HG03575 (cell line): Measurements from ENCODE around the gene SECTM1.
"Not testable (repeated sequence)": the region's sequence is repeated elsewhere in the genome, so short reads cannot be mapped to it uniquely, and the experiment has no call there.

ENCODE experiments used
- ATAC-seq: cut with Tn5 transposase; IDR thresholded peaks from one replicate; pipeline ENCODE4 v1.9.1; 2021; ENCODE audit not compliant: unreplicated experiment, insufficient number of reproducible peaks, low FRiP score; ENCODE audit errors: extremely low read depth

Gene SECTM1

GRCh38 chr17:82350182-82351030, 16.8 kb upstream of the SECTM1 start:
- ATAC-seq: no peak

DNA sequence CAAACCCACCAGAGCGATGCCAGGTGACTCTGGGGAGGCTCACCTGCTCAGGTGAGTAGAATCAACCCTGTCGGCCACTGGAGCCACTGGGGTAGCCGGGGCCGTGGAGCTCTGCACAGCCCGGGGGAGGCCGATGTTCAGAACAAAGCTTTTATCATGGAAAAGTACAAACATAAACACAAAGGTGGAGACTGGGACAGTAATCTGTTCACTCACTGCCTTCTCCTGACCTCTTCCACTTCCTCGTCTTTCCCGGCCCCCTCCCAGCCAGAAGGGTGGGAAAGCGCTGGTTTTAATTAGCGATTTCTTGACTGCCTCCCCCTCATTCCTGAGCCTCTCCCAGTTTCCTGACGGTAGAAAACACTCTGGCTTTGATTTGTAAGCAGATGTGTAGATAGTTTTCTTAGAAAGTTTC, 15.7 kb upstream of the SECTM1 start:
- no peak for ATAC-seq

GRCh38 chr17:82348866-82349265, 15.3 kb upstream of the SECTM1 start:
- no peak for ATAC-seq

GRCh38 chr17:82348434-82348833, 14.9 kb upstream of the SECTM1 start:
- ATAC-seq: no peak

DNA sequence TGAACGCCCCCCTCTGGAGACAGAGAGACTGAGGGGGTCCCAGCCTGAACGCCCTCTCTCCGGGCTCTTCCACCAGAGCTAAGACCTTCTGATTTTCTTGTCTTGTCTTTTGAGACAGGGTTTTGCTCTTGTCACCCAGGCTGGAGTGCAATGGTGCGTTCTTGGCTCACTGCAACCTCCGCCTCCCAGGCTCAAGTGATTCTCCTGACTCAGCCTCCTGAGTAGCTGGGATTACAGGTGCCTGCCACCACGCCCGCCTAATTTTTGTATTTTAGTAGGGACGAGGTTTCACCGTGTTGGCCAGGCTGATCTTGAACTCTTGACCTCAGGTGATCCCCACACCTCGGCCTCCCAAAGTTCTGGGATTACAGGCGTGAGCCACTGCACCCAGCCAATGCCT, 14.4 kb upstream of the SECTM1 start:
- not testable (repeated sequence) for ATAC-seq

DNA sequence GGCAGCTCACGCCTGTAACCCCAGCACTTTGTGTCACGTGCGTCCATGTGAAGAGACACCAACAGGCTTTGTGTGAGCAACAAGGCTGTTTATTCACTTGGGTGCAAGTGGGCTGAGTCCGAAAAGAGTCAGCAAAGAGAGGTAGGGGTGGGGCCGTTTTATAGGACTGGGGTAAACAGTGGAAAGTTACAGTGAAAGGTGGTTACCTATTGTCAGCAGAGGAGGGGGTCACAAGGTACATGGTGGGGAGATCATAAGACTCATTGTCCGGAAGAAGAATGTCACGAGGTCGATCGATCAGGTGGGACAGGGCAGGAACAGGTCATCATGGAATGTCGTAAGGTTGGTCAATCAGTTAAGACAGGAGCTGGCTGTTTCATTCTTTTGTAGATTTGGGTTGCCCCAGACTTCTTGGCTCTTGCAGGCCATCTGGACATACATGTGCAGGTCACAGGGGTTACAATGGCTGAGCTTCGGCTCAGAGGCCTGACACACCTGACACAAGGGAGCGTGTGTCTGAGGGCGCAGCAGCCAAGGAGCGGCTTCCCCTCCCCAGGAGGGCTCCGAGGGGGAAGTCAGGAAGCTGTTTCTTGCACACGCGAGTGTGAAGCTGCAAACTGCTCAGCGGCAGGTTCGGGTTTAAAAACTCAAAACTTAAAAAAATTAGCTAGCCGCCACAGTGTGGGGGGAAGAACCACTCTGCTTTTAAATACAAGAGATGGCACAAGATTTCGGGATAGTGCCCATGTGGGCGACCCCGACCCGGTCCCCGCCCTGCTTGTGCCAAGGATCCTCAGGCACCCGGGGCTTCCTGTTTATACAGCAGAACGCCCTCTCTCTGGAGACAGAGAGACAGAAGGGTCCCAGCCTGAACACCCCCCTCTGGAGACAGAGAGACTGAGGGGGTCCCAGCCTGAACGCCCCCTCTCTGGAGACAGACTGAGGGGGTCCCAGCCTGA, 13.1 kb upstream of the SECTM1 start:
- no peak for ATAC-seq

DNA sequence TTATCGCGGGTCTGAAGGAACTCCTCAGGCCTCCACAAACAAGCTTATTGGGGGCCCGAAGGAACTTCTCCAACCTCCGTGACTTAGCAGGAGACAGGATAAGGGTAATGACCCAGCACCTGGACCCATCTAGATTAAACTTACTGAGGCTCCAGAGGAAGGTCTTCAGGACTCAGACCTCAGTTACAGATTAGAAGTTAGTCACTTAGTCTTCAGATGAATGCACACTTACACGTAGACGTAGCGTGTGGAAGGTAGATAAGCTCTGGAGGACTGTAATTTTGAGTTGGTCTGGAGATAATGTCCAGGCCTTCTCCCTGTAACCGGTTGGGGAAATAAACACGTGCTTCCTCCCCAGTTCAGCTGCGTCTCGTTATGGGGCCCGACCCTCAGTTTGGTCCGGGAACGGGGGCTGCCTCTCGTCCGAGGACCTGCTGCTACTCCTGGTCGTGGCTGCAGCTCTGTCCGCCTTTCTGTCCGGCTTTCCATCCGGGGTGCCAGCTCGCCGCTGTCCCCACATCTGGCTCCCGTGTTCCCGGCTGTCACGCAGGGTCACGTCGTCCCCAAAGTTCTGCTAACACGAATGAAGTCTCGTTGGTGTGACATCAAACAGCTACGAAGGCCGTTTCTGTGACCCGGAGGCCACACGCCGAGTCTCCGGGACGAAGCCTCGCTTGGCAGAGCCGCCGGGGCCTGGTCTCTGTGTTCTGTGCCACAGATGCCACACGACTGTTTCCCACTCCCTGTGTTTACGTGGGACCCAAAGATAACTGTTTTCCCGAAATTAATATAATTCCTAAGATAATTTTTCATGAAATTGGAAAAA, 11.8 kb upstream of the SECTM1 start:
- ATAC-seq: no peak

DNA sequence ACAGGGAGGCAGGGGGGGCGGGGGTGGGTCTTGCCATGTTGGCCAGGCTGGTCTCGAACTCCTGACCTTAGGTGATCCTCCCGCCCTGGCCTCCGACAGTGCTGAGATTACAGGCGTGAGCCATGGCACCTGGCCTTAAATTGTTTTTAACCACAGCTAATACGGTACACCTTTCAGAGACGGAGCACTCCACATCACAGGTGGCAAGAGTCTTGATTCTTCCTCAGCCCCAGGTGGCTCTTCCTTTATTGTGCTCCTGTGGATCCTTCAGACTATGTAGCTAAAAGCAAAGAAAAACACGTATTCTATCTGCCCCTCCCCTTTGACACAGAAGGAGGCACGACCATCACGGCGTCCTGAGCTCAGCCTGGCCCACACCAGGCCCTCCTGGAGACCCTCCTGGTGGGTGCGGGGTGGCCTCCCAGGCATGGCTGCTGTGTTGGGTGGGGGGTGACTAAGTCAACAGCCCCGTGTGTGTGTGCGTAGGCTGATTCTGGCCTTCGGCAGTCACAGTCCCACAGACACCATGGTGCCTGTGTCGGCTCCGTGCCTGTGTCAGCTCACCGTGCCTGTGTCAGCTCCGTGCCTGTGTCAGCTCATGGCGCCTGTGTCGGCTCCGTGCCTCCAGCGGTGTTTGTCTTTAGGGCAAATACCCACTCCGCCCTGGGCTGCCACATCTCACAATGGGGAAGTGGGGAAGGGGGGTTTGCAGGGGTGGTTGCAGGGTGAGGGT, 10.8 kb upstream of the SECTM1 start:
- no peak for ATAC-seq

GRCh38 chr17:82343560-82343959, 10.0 kb upstream of the SECTM1 start:
- ATAC-seq: no peak

DNA sequence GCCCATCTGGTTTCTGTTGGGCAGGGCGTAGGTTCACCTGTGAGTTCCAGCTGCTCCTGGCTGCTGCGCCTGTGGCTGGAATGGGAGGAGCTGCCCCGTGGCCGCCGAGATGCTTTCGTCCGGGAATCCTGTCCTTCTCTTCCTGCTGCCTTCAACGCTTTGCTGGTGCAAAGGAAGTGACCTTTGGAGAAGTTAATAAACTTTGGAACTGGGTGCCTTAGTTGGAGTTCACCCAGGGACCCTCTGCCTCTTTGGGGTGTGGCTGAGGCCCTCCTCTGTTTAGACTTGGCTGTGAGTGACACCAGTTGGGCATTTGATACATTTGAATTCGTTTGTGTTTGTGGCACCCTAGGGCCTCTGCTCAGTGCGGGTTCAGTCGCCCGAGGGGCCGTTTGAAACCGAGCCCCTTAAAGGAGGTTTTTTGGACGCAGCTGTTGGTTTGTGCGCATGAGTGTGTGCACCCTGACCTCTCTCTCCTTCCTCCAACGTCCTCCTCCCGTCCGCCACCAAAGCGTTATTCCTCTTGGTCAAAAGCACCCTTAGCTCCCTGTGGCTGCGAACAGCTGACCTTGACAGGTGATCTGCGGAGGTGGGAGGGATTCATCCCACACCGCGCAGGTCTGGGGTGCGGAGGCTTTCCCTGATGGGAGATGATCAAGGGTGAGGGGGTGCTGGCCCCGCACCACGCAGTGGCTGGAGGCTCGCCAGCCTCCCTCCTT, 9.0 kb upstream of the SECTM1 start:
- no peak for ATAC-seq

- ATAC-seq: no peak
These were observed 6.3 kb upstream of the SECTM1 start for GRCh38 chr17:82339634-82340580.

GRCh38 chr17:82338858-82339633, 5.5 kb upstream of the SECTM1 start:
- no peak for ATAC-seq

DNA sequence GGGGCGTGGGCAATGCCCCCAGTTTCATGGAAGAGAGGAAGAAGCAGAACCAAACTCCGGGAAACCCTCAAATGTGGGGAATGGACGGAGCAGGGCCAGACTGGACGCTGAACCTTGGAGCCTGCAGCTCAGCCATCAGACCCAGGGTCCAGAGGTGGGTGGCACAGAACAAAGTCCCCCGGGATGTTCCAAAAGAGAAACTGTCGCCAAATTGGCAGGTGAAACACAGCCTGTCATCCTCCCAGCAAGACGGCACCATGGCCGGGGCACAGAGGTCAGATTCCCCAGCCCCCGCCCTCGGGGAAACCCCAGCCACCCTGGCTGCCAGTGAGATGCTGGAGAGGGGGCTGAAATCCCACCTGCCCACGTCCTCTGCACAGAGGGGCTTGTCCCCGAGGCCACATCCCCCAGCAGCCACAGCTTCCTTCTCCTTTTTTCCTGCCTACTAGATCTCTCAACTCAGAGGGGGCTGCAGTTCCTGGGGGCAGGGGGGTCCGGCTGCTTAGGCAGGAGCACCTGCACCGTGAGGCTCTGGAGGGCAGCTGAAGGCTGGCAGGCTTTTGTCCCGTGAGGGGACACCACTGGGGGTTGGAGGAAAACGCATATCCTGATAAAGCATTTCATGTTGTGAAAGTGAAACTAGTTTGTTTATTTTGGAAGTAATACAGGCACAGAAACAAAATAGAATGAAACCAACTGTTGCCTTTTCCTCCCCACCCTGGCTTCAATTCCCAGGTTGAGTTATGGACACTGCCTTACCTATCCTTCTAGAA, 1.2 kb upstream of the SECTM1 start:
- no peak for ATAC-seq

GRCh38 chr17:82334204-82334621, 647 bp upstream of the SECTM1 start:
- ATAC-seq: no peak

DNA sequence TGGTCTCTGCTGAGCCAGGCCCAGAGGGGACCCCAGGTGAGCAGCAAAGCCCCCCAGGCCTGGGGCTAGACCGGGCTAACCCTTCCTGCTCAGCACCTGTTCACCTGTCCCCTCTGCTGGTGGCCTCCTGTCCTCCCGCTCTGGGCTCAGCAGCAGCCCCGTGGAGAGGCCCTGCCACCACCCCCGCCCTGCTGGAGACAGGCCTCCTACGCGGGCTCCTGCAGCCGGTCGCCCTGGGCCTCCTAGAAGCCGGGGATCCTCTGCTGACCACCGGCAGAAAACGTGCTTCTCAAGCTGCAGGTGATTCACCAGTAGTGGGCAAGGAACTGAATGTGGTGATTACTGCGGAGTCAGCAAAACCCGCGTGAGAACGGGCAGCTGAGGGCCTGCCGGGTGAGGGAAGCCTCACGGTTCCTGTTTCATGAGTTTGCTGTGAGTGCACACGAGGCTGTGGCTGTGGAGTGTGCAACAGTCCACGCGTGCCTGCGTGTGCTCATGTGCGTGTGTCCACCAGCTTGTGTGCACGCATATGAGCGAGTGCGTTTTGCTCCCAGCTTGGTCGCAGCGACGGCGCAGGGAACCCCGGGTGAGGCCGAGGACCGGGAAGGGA, 792 bp downstream of the SECTM1 start:
- ATAC-seq: no peak
